IMR-90 (cell line): ENCODE data around the gene TRIM46. TPM values are rescaled to one million over a fixed set of nuclear protein-coding genes. Genes with fewer than 3 reads are reported as not detected.

Experiments
- ATAC-seq: fragments of 200-7000 bp; cut with Tn5 transposase; 2 replicates; pipeline ENCODE4 v1.9.1; 2020; ENCODE audit warnings: low read depth, mild to moderate bottlenecking, moderate library complexity
- BruUV-seq: library from RNA; stranded (reverse); fragments of 400-500 nt; replicated peaks from 2 replicates; lab custom pipeline; 2021; lab: Mats Ljungman, UMichigan
- CTCF ChIA-PET: fragments of 300-600 bp; formaldehyde crosslinking; extraction: SDS; loops from one replicate; lab custom pipeline; 2021; ENCODE audit warnings: antibody characterized with exemption; lab: Yijun Ruan, JAX
- POLR2A ChIA-PET: fragments of 300-600 bp; sonication (Branson Sonifier 250); formaldehyde crosslinking; loops from one replicate; lab custom pipeline; 2022; ENCODE audit warnings: antibody characterized with exemption; ENCODE audit not compliant: unreplicated experiment; lab: Charles Lee
- DNase-seq: peaks from one replicate; pipeline ENCODE4 v3.0.0; 2013
- H2AFZ ChIP-seq: replicated peaks from 2 replicates; pipeline ENCODE3; 2013; ENCODE audit warnings: low read length, mild to moderate bottlenecking; ENCODE audit not compliant: poor library complexity
- H2AK5ac ChIP-seq: 2 replicates; pipeline ENCODE4 v1.6.1; 2013; ENCODE audit warnings: low read depth, low read length, inconsistent platforms
- H2AK9ac ChIP-seq: replicated peaks from 2 replicates; pipeline ENCODE3; 2013; ENCODE audit warnings: mild to moderate bottlenecking, low read depth, low read length, moderate library complexity; ENCODE audit not compliant: poor library complexity
- H2BK120ac ChIP-seq: 2 replicates; pipeline ENCODE4 v1.6.1; 2013; ENCODE audit warnings: low read depth, low read length, inconsistent platforms
- H2BK15ac ChIP-seq: 3 replicates; pipeline ENCODE4 v1.6.1; 2013; ENCODE audit warnings: low read depth, low read length, inconsistent platforms
- H2BK20ac ChIP-seq: 2 replicates; pipeline ENCODE4 v1.6.1; 2013; ENCODE audit warnings: low read depth, mild to moderate bottlenecking, inconsistent platforms, low read length, moderate library complexity
- H2BK5ac ChIP-seq: 2 replicates; pipeline ENCODE4 v1.6.1; 2013; ENCODE audit warnings: mild to moderate bottlenecking, low read depth, low read length, inconsistent platforms; ENCODE audit not compliant: poor library complexity, severe bottlenecking
- H3K14ac ChIP-seq: replicated peaks from 2 replicates; pipeline ENCODE4 v1.6.1; 2013; ENCODE audit warnings: low read depth, low read length, inconsistent platforms
- H3K18ac ChIP-seq: 2 replicates; pipeline ENCODE4 v1.6.1; 2013; ENCODE audit warnings: low read depth, low read length, control low read depth
- H3K23ac ChIP-seq: 2 replicates; pipeline ENCODE4 v1.6.1; 2013; ENCODE audit warnings: low read depth, low read length, inconsistent platforms
- H3K27ac ChIP-seq: 2 replicates; pipeline ENCODE4 v1.5.1; 2013; ENCODE audit warnings: mild to moderate bottlenecking, control low read depth, low read length; ENCODE audit not compliant: insufficient read depth
- H3K27me3 ChIP-seq: 2 replicates; pipeline ENCODE4 v1.6.1; 2013; ENCODE audit warnings: low read length; ENCODE audit not compliant: control insufficient read depth, insufficient read depth
- H3K36me3 ChIP-seq: 2 replicates; pipeline ENCODE4 v1.6.1; 2013; ENCODE audit warnings: low read length, mixed read lengths; ENCODE audit not compliant: control insufficient read depth, insufficient read depth
- H3K4ac ChIP-seq: 2 replicates; pipeline ENCODE4 v1.6.1; 2013; ENCODE audit warnings: low read depth, low read length, inconsistent platforms
- H3K4me1 ChIP-seq: 2 replicates; pipeline ENCODE4 v1.6.1; 2013; ENCODE audit warnings: low read length, mixed read lengths; ENCODE audit not compliant: control insufficient read depth, insufficient read depth
- H3K4me2 ChIP-seq: 2 replicates; pipeline ENCODE4 v1.6.1; 2013; ENCODE audit warnings: low read depth, mild to moderate bottlenecking, control low read depth, low read length, moderate library complexity
- H3K4me3 ChIP-seq: 2 replicates; pipeline ENCODE4 v1.5.1; 2013; ENCODE audit warnings: low read depth, mild to moderate bottlenecking, control low read depth, low read length, moderate library complexity; ENCODE audit not compliant: insufficient read depth
- H3K56ac ChIP-seq: 2 replicates; pipeline ENCODE4 v1.6.1; 2013; ENCODE audit warnings: low read length, inconsistent platforms; ENCODE audit not compliant: insufficient read depth; ENCODE audit errors: extremely low read depth
- H3K79me1 ChIP-seq, 2 experiments: 2 replicates each; pipeline ENCODE4 v1.6.1; 2013; ENCODE audit warnings: low read length in 2 of 2, inconsistent platforms in 1 of 2, low read depth in 1 of 2
- H3K9ac ChIP-seq: 2 replicates; pipeline ENCODE4 v1.6.1; 2013; ENCODE audit warnings: low read depth, low read length, control low read depth
- H3K9me1 ChIP-seq: 2 replicates; pipeline ENCODE4 v1.6.1; 2013; ENCODE audit warnings: low read length, inconsistent platforms; ENCODE audit not compliant: insufficient read depth
- H3K9me3 ChIP-seq: 2 replicates; pipeline ENCODE4 v1.6.1; 2013; ENCODE audit warnings: low read length; ENCODE audit not compliant: control insufficient read depth, insufficient read depth
- H4K20me1 ChIP-seq: 2 replicates; pipeline ENCODE4 v1.6.1; 2013; ENCODE audit warnings: low read length, inconsistent platforms; ENCODE audit not compliant: insufficient read depth
- H4K5ac ChIP-seq: 2 replicates; pipeline ENCODE4 v1.6.1; 2013; ENCODE audit warnings: mild to moderate bottlenecking, low read depth, low read length, control low read depth
- H4K8ac ChIP-seq, 2 experiments: 2 replicates each; pipeline ENCODE4 v1.6.1; 2013; ENCODE audit warnings: low read depth in 2 of 2, low read length in 2 of 2, control low read depth in 1 of 2, inconsistent platforms in 1 of 2
- H4K91ac ChIP-seq: 2 replicates; pipeline ENCODE4 v1.6.1; 2013; ENCODE audit warnings: low read depth, low read length, inconsistent platforms; ENCODE audit not compliant: insufficient read depth
- CHD1 ChIP-seq: IDR thresholded peaks from 2 replicates; pipeline ENCODE4 v1.6.1; 2012; ENCODE audit warnings: low read depth, low read length, improper control_type of control experiment
- WGBS, 2 experiments: methylation state at CpG; one replicate each; pipeline versions ENCODE4 v1.1.5 to v1.1.7; 2013; ENCODE audit warnings: missing lambda C conversion rate in 2 of 2; ENCODE audit not compliant: insufficient read length in 1 of 2; ENCODE audit errors: extremely low coverage in 2 of 2; 5-methylcytosine and 5-hydroxymethylcytosine counted together
- dilution Hi-C: fragments of 300-500 bp; cut with HindIII; formaldehyde crosslinking; loops from one replicate; pipeline ENCODE4 v1.14.3; 2018; ENCODE audit warnings: low sequenced_read_pairs; ENCODE audit not compliant: unreplicated experiment
- in situ Hi-C: fragments of 300-500 bp; cut with MboI; formaldehyde crosslinking; loops from 3 replicates; pipeline ENCODE4 v1.14.3; 2019; ENCODE audit warnings: low sequenced_read_pairs, inconsistent platforms, mixed read lengths
- intact Hi-C: fragments of 100-400 bp; cut with micrococcal nuclease; formaldehyde crosslinking; loops from 2 replicates; pipeline ENCODE4 v1.10.0; 2022
- polyA plus RNA-seq, 3 experiments: library from polyadenylated mRNA; depleted of rRNA; stranded (reverse); fragments of >200 nt; gene quantifications; 2 replicates each; pipeline ENCODE4 v1.2.3, GENCODE V29; 2012; ENCODE audit warnings: low replicate concordance in 1 of 3
- total RNA-seq: library from RNA; depleted of rRNA; stranded (reverse); fragments of >200 nt; gene quantifications from 2 replicates; pipeline ENCODE4 v1.2.3, GENCODE V29; 2012

TRIM46 gene
- total and polyA plus RNA-seq, 2 of the 4 experiments (the other 2 are of a cell fraction), result 2.3 to 6.2 TPM

DNA sequence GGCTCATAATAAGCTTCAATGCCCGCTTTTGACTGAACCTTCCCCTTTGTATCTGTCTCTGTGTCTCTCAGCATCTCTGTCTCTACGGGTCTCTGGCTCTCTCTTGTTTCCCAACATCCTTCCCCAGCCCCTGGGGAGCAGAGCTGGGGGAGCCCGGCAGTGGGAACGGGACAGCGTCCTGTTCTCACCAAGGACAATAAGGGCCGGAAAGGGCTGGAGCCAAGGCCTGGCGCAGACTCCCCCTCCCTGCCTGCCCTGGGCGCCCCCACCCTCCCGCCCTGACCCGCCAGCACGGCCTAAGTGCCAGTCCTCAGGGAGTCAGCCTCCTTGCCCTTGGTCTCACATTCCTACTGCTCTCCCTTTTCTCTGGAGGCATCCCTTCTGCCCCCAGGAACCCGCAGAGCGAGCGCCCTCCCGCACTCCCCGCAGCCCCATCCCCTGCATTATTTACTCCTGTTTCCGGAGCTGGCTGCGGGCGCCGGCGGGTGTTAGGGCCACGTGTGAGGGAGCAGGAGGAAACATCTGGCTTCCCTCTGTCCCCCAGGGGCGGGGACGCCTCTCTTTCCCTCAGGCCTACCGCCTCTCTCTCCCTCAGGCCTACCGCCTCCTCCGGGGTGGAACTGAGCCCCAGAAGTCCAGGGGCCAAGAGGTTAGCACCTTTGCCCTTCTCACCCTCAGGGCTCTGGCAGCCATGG, 7.0 kb upstream of the TRIM46 start:
- H3K9ac ChIP-seq, result no peak overlapping the region
- H3K36me3 ChIP-seq, result peaks cover 16% of the 10 kb centered on the region
- DNase-seq (no peak), ATAC-seq (no peak)
- peaks cover 6% of the 10 kb centered on the region; the same call in 1 of the 2 replicates for H3K27me3 ChIP-seq
- no peak overlapping the region for H3K4ac ChIP-seq
- H3K9me3 ChIP-seq, result no peaks in the 10 kb centered on the region
- peak overlapping the region; percentile 57 for H2AK9ac ChIP-seq
- H4K91ac ChIP-seq, result no peak overlapping the region
- no peak overlapping the region for H3K27ac ChIP-seq
- no peak overlapping the region for H3K4me2 ChIP-seq
- no peak overlapping the region for H2BK20ac ChIP-seq
- BruUV-seq, result no TSS peak
- CTCF ChIA-PET, result interaction anchor here (1.1 to 3.1 kb wide), 6 partner anchors 12 to 81 kb away, joined by 3 to 18 read pairs (median 5); no protein-coding TSS in a partner anchor
- H3K14ac ChIP-seq, result no peak overlapping the region
- no peak overlapping the region for H3K4me3 ChIP-seq
- H4K20me1 ChIP-seq, result no peaks in the 10 kb centered on the region
- H3K79me1 ChIP-seq, result peaks cover 0 to 9% of the 10 kb centered on the region in 2 experiments
- intact Hi-C loops, result loop anchor here (1.0 kb wide), 2 partner anchors 31 to 75 kb away; partner anchors contain the start of gene SLC50A1
- no peak overlapping the region for H4K5ac ChIP-seq
- 20% methylated on average over 1 of the region's 27 CpGs; no CpG with 5 or more reads in 1 of the 2 experiments for WGBS, 2 experiments
- no peak overlapping the region for H3K18ac ChIP-seq
- H3K4me1 ChIP-seq, result peaks cover 2% of the 10 kb centered on the region; the same call in 1 of the 2 replicates
- no peak overlapping the region for H3K23ac ChIP-seq
- H3K9me1 ChIP-seq, result no peaks in the 10 kb centered on the region; the same call in 1 of the 2 replicates
- no peak overlapping the region for H3K56ac ChIP-seq
- H4K8ac ChIP-seq, result no peak overlapping the region
- dilution Hi-C loops, result no loop called here
- H2BK120ac ChIP-seq, result no peak overlapping the region
- H2BK15ac ChIP-seq, result no peak overlapping the region
- POLR2A ChIA-PET, result no interaction called here
- peak overlapping the region; percentile 53 for H2AFZ ChIP-seq
- in situ Hi-C loops, result loop anchor here (5.0 kb wide), 1 partner anchor 74 kb away; no protein-coding TSS in a partner anchor
- peak overlapping the region; percentile 8; the same call in 1 of the 2 replicates for H2AK5ac ChIP-seq
- H2BK5ac ChIP-seq, result no peak overlapping the region
- no peak for TF ChIP-seq CHD1
